ENCODE data around the gene BAIAP3. TPM values are rescaled to one million over a fixed set of nuclear protein-coding genes. Genes with fewer than 3 reads are reported as not detected.

The BAIAP3 gene
- total RNA-seq, 1 donor from 2014 or later = 3.9 TPM

GRCh38 chr16:1397779-1398178 is 64.3 kb downstream of the BAIAP3 start:
- Histone ChIP-seq H3K27ac (replicated peaks) (no peak overlapping the region), H3K4me3 (no peak overlapping the region), H3K27me3 (ENCODE audit: low read depth) (no peaks in the 10 kb centered on the region), H3K4me1 (no peaks in the 10 kb centered on the region), H3K36me3 (peaks cover 81% of the 10 kb centered on the region), H3K9me3 (replicated peaks) (no peaks in the 10 kb centered on the region)
- intact Hi-C loops (cut with micrococcal nuclease) = no loop called here
- TF ChIP-seq, protein P1, sequence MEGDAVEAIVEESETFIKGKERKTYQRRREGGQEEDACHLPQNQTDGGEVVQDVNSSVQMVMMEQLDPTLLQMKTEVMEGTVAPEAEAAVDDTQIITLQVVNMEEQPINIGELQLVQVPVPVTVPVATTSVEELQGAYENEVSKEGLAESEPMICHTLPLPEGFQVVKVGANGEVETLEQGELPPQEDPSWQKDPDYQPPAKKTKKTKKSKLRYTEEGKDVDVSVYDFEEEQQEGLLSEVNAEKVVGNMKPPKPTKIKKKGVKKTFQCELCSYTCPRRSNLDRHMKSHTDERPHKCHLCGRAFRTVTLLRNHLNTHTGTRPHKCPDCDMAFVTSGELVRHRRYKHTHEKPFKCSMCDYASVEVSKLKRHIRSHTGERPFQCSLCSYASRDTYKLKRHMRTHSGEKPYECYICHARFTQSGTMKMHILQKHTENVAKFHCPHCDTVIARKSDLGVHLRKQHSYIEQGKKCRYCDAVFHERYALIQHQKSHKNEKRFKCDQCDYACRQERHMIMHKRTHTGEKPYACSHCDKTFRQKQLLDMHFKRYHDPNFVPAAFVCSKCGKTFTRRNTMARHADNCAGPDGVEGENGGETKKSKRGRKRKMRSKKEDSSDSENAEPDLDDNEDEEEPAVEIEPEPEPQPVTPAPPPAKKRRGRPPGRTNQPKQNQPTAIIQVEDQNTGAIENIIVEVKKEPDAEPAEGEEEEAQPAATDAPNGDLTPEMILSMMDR (IDR thresholded peaks at IDR 0.05; ENCODE audit: borderline replicate concordance) = no peak
- no peak for DNase-seq

DNA sequence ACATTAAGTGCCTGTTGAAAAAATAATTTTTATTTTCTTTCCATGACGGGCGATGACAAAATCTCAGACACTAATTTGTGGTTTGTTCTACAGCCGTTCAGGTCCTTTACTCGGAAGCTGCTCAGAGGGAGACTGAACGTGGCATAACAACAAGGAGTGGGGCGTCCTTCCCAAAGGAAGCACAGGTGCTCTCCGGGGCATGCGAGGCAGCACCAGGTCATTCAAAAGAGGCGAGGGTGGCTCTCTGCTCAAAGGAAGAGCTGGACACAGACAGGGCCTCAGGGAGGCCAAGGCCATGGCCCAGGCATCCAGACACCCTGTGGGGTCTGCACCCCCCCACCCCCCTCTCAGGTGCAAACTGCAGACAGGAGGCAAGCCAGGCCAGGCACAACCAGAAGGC is 64.9 kb downstream of the BAIAP3 start:
- H3K36me3 ChIP-seq = peaks cover 81% of the 10 kb centered on the region

More for the DNA sequence above, 64.9 kb downstream of the BAIAP3 start:
- Histone ChIP-seq H3K27ac (replicated peaks) (no peak overlapping the region), H3K9me3 (replicated peaks) (no peaks in the 10 kb centered on the region), H3K4me1 (no peaks in the 10 kb centered on the region), H3K4me3 (no peak overlapping the region), H3K27me3 (ENCODE audit: low read depth) (no peaks in the 10 kb centered on the region)
- no peak for DNase-seq
- TF ChIP-seq, protein P1 (IDR thresholded peaks at IDR 0.05; ENCODE audit: borderline replicate concordance) = no peak
- intact Hi-C loops (cut with micrococcal nuclease) = no loop called here

Other genes with a start within 250 kb of the BAIAP3 start
- not detected for gene C1QTNF8, start 237.4 kb upstream of the BAIAP3 start, total RNA-seq
- gene CACNA1H, start 180.5 kb upstream of the BAIAP3 start, total RNA-seq = 2.5 TPM
- gene TPSG1, start 108.4 kb upstream of the BAIAP3 start, total RNA-seq = not detected
- gene TPSB2, start 103.5 kb upstream of the BAIAP3 start, total RNA-seq = 3.6 TPM
- 3.6 TPM for gene TPSAB1, start 92.9 kb upstream of the BAIAP3 start, total RNA-seq
- not detected for gene TPSD1, start 77.6 kb upstream of the BAIAP3 start, total RNA-seq
- gene UBE2I, start 24.0 kb upstream of the BAIAP3 start, total RNA-seq = 86.2 TPM
- 54.9 TPM for gene TSR3, start 18.2 kb downstream of the BAIAP3 start, total RNA-seq
- 31.8 TPM for gene GNPTG, start 18.3 kb downstream of the BAIAP3 start, total RNA-seq
- gene UNKL, start 81.1 kb downstream of the BAIAP3 start, total RNA-seq = 13.4 TPM
- 13.6 TPM for gene UQCC4, start 87.1 kb downstream of the BAIAP3 start, total RNA-seq
- gene PERCC1, start 97.4 kb downstream of the BAIAP3 start, total RNA-seq = not detected
- 1.3 TPM for gene CCDC154, start 110.9 kb downstream of the BAIAP3 start, total RNA-seq
- gene CLCN7, start 141.4 kb downstream of the BAIAP3 start, total RNA-seq = 45.3 TPM
- gene PTX4, start 155.3 kb downstream of the BAIAP3 start, total RNA-seq = not detected
- 17.7 TPM for gene TELO2, start 159.7 kb downstream of the BAIAP3 start, total RNA-seq
- 27.1 TPM for gene TMEM204, start 200.0 kb downstream of the BAIAP3 start, total RNA-seq

Data from left ventricle myocardium inferior (tissue), 1 donor.